H1 (cell line): ENCODE results near the gene DUSP10. TPM values are rescaled to one million over a fixed set of nuclear protein-coding genes. Genes with fewer than 3 reads are reported as not detected.

Experiments
- BRCA1 ChIP-seq: IDR thresholded peaks from 2 replicates; pipeline ENCODE4 v1.6.1; 2012; ENCODE audit warnings: low read depth, low read length, improper control_type of control experiment
- CBX5 ChIP-seq: fragments of 300-800, 300-1000 bp; sonication (generic); IDR thresholded peaks from 2 replicates; pipeline ENCODE4 v1.7.1; 2016; ENCODE audit warnings: antibody characterized with exemption, low read length, low read depth
- CEBPB ChIP-seq: IDR thresholded peaks from 2 replicates; pipeline ENCODE4 v1.6.1; 2012; ENCODE audit warnings: low read depth, low read length
- CHD1 ChIP-seq: IDR thresholded peaks from 2 replicates; pipeline ENCODE4 v1.6.1; 2012; ENCODE audit warnings: low read depth, low read length, improper control_type of control experiment
- CHD2 ChIP-seq: IDR thresholded peaks from 2 replicates; pipeline ENCODE4 v1.6.1; 2012; ENCODE audit warnings: low read length, improper control_type of control experiment
- CREB1 ChIP-seq: IDR thresholded peaks from 2 replicates; pipeline ENCODE4 v1.6.1; 2012; ENCODE audit warnings: inconsistent platforms
- EZH2 ChIP-seq: fragments of 200-600 bp; sonication (generic); IDR thresholded peaks from 2 replicates; pipeline ENCODE4 v1.7.1; 2012; ENCODE audit warnings: low read depth, mild to moderate bottlenecking, moderate library complexity, low read length, inconsistent platforms; ENCODE audit not compliant: severe bottlenecking
- JUND ChIP-seq: IDR thresholded peaks from 2 replicates; pipeline ENCODE4 v1.6.1; 2011; ENCODE audit warnings: mild to moderate bottlenecking, improper control_type of control experiment, low read length
- KDM1A ChIP-seq: fragments of 200-600, 300-600 bp; sonication (generic); IDR thresholded peaks from 2 replicates; pipeline ENCODE4 v1.7.1; 2016; ENCODE audit warnings: mild to moderate bottlenecking, low read length, borderline replicate concordance
- KDM5A ChIP-seq: fragments of 200-600 bp; IDR thresholded peaks from 2 replicates; pipeline ENCODE4 v1.7.1; 2012; ENCODE audit warnings: mild to moderate bottlenecking, low read length, inconsistent platforms, mixed read lengths
- NANOG ChIP-seq: IDR thresholded peaks from 2 replicates; pipeline ENCODE4 v1.6.1; 2011; ENCODE audit warnings: low read length, low read depth, mild to moderate bottlenecking, inconsistent platforms; ENCODE audit not compliant: insufficient read depth, poor library complexity, severe bottlenecking
- NRF1 ChIP-seq: IDR thresholded peaks from 2 replicates; pipeline ENCODE4 v1.6.1; 2011; ENCODE audit warnings: mild to moderate bottlenecking, low read depth, low read length, improper control_type of control experiment
- RNF2 ChIP-seq: fragments of 200-900, 300-1000 bp; sonication (generic); IDR thresholded peaks from 2 replicates; pipeline ENCODE4 v1.7.1; 2016; ENCODE audit warnings: borderline replicate concordance, low read depth, mild to moderate bottlenecking, antibody characterized with exemption, low read length; ENCODE audit not compliant: poor library complexity, severe bottlenecking; ENCODE audit errors: missing control alignments
- RXRA ChIP-seq: IDR thresholded peaks from 2 replicates; pipeline ENCODE4 v1.6.1; 2011; ENCODE audit warnings: low read depth, mild to moderate bottlenecking, low read length, moderate library complexity; ENCODE audit not compliant: insufficient read depth
- SIX5 ChIP-seq: IDR thresholded peaks from 2 replicates; pipeline ENCODE4 v1.6.1; 2011; ENCODE audit warnings: mild to moderate bottlenecking, low read depth, low read length
- SP1 ChIP-seq: IDR thresholded peaks from 2 replicates; pipeline ENCODE4 v1.6.1; 2011; ENCODE audit warnings: low read depth, low read length
- SP4 ChIP-seq: IDR thresholded peaks from 2 replicates; pipeline ENCODE4 v1.6.1; 2012; ENCODE audit warnings: low read length, inconsistent platforms
- TAF7 ChIP-seq: optimal IDR thresholded peaks from 2 replicates; pipeline ENCODE3; 2011; ENCODE audit warnings: low read depth, mild to moderate bottlenecking, inconsistent platforms, low read length, moderate library complexity, borderline replicate concordance
- TBP ChIP-seq: IDR thresholded peaks from 2 replicates; pipeline ENCODE4 v1.6.1; 2011; ENCODE audit warnings: low read depth, low read length, improper control_type of control experiment
- TEAD4 ChIP-seq: IDR thresholded peaks from 2 replicates; pipeline ENCODE4 v1.6.1; 2012; ENCODE audit warnings: low read depth, low read length, inconsistent platforms, mixed read lengths
- ZNF274 ChIP-seq: IDR thresholded peaks from 2 replicates; pipeline ENCODE4 v1.7.0; 2012; ENCODE audit warnings: low read length, borderline replicate concordance; ENCODE audit errors: extremely low read depth
- polyA plus RNA-seq, 7 experiments: library from polyadenylated mRNA; depleted of rRNA in 3 of 7; stranded (reverse) in 5 of 7; unstranded in 2 of 7; fragments of >200 nt in 5 of 7; fragments of 200-250 nt in 2 of 7; gene quantifications; 1 replicate in 5 of 7; 2 replicates in 1 of 7; 4 replicates in 1 of 7; pipeline versions ENCODE4 v1.2.1 to v1.2.3, GENCODE V29; 2011 to 2013; ENCODE audit warnings: missing spikeins in 2 of 7, mixed read lengths in 2 of 7
- total RNA-seq: library from RNA; stranded (reverse); fragmentation: NEBNext Ultra II Directional; extraction: Animal tissue kit (Norgen Biotek cat#: 25700); gene quantifications from 2 replicates; pipeline ENCODE4 v1.2.1, GENCODE V29; 2021
- TF ChIP-seq, protein P1 (sequence below): IDR thresholded peaks from 2 replicates; pipeline ENCODE4 v1.6.1; 2012; ENCODE audit warnings: inconsistent platforms
- TF ChIP-seq, protein P2 (sequence below): IDR thresholded peaks from 2 replicates; pipeline ENCODE4 v1.6.1; 2011; ENCODE audit warnings: low read depth, mild to moderate bottlenecking, low read length; ENCODE audit not compliant: insufficient read depth

The DUSP10 gene
- total and polyA plus RNA-seq, 2 of the 8 experiments (the other 6 are each of a cell fraction or from before 2014, with no cell fraction given) = 1.2 TPM

DNA sequence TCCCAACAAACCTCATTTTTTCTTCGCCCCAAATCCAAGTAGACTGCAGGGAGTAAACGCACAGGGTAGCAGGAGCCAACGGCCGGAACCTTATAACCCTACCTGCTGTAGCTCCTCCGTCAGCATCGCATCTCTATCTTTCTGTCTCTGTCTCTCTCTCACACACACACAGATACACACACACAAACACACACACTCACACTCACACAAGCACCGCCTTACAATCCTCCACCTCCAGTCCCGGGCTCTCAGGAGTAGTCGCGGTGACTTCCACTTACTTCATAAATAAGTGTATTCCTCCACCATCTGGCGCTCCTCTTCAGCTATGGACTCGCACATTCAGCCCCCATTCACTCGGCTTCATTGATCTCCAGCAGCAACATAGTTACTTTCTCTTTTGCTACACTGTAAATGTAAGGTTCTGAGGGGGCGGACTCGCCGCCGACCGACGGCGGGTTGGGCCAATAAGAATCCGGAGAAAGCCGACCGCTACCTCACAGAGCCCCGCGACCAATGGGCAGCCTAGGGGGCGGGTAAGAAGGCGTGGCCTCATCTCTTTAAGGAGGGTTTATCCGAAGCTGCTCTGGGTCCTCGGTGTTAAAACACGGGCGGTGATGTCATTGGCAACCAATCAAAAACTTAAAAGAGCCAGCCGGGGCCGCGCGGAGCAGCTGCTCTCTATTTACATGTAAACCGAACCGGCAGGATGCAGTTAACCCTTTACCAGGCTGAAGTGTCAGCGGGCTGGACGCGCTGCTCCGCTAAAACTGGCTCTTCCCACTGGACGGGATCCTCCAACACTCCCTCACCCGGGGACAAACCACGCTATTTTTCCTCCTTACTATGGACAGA lies at the start of gene DUSP10 (continued):
- no peak for TF ChIP-seq CHD1
- TF ChIP-seq RNF2 = no peak
- TF ChIP-seq TBP = 0 out of 2 replicates have a peak, but pooled peaks have one; percentile 16
- TF ChIP-seq TAF7 = no peak
- TF ChIP-seq KDM5A = no peak
- TF ChIP-seq KDM1A = no peak
- TF ChIP-seq, protein P1, sequence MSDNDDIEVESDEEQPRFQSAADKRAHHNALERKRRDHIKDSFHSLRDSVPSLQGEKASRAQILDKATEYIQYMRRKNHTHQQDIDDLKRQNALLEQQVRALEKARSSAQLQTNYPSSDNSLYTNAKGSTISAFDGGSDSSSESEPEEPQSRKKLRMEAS = peak; percentile 13; the same call in 1 of the 2 replicates
- no peak for TF ChIP-seq ZNF274
- peak; percentile 96 for TF ChIP-seq SP1
- no peak for TF ChIP-seq EZH2
- TF ChIP-seq SIX5 = no peak
- peak; percentile 77 for TF ChIP-seq CREB1
- peak; percentile 78; the same call in 1 of the 2 replicates for TF ChIP-seq CHD2
- no peak for TF ChIP-seq BRCA1
- no peak for TF ChIP-seq CEBPB
- TF ChIP-seq RXRA = no peak
- TF ChIP-seq NANOG = peak; percentile 20
- TF ChIP-seq JUND = peak; percentile 83; the same call in 1 of the 2 replicates
- no peak for TF ChIP-seq CBX5
- no peak for TF ChIP-seq TEAD4
- TF ChIP-seq, protein P2, sequence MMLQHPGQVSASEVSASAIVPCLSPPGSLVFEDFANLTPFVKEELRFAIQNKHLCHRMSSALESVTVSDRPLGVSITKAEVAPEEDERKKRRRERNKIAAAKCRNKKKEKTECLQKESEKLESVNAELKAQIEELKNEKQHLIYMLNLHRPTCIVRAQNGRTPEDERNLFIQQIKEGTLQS = no peak
- TF ChIP-seq SP4 = peak; percentile 52; the same call in 1 of the 2 replicates
- no peak for TF ChIP-seq NRF1
